Measurements from ENCODE around the gene DNAJC15. TPM values are rescaled to one million over a fixed set of nuclear protein-coding genes. Genes with fewer than 3 reads are reported as not detected.

Gene DNAJC15
- total RNA-seq, 2 experiments from 2014 or later: 2.2 TPM; not detected in 1

DNA sequence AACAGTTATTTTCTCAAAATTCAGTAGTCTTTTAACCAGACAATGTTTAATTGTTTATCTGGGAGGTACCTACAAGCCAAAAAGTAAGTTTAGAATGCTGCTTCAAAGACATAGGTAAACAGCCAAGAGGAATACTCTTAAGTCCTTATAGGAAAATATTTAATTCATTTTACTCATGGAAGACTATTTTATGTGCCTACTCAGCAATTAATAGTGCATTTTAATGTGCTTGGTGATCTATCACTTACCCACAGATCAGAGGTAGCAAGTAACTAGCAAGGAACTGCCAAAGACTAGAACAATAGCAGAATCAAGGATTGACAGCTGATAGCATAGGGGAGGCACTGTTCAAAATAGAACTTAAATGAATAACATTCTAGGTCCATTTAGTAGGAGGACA is 60.4 kb downstream of the DNAJC15 start:
- H3K36me3 ChIP-seq (ENCODE audit: insufficient read depth, low read length): no peaks in the 10 kb centered on the region
- H3K9me3 ChIP-seq (ENCODE audit: low read length): no peaks in the 10 kb centered on the region
- H3K4me1 ChIP-seq (ENCODE audit: insufficient read depth, low read length, poor library complexity, severe bottlenecking): no peaks in the 10 kb centered on the region
- no peak overlapping the region for H3K4me3 ChIP-seq (ENCODE audit: low read depth, low read length, poor library complexity, severe bottlenecking)
- ChIA-PET CTCF (ENCODE audit: unreplicated experiment) (no interaction called here), POLR2A (interaction anchor here (0.6 kb wide), 1 partner anchor 695 kb away, joined by 3 read pairs; no protein-coding TSS in a partner anchor)
- TF ChIP-seq EZH2phosphoT487 (IDR thresholded peaks at IDR 0.05; ENCODE audit: borderline replicate concordance, low read depth, low read length): no peak
- TF ChIP-seq, protein P1, sequence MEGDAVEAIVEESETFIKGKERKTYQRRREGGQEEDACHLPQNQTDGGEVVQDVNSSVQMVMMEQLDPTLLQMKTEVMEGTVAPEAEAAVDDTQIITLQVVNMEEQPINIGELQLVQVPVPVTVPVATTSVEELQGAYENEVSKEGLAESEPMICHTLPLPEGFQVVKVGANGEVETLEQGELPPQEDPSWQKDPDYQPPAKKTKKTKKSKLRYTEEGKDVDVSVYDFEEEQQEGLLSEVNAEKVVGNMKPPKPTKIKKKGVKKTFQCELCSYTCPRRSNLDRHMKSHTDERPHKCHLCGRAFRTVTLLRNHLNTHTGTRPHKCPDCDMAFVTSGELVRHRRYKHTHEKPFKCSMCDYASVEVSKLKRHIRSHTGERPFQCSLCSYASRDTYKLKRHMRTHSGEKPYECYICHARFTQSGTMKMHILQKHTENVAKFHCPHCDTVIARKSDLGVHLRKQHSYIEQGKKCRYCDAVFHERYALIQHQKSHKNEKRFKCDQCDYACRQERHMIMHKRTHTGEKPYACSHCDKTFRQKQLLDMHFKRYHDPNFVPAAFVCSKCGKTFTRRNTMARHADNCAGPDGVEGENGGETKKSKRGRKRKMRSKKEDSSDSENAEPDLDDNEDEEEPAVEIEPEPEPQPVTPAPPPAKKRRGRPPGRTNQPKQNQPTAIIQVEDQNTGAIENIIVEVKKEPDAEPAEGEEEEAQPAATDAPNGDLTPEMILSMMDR (conservative IDR thresholded peaks at IDR 0.05; ENCODE audit: low read length): no peak
- no TSS peak for BruUV-seq (replicated peaks)
- no peak overlapping the region for H3K4me2 ChIP-seq (ENCODE audit: low read length)
- no peaks in the 10 kb centered on the region for H4K20me1 ChIP-seq (ENCODE audit: insufficient read depth, low read length)
- no peaks in the 10 kb centered on the region for H3K79me2 ChIP-seq (ENCODE audit: insufficient read depth, low read depth, low read length)
- intact Hi-C loops (cut with micrococcal nuclease; ENCODE audit: unreplicated experiment): loop anchor here (2.0 to 10.0 kb wide), 2 partner anchors 151 to 721 kb away; no protein-coding TSS in a partner anchor
- no peak overlapping the region for H3K27ac ChIP-seq (ENCODE audit: low read depth, low read length, poor library complexity, severe bottlenecking)
- no peak overlapping the region for H2AFZ ChIP-seq (ENCODE audit: low read length)
- no peak for DNase-seq (ENCODE audit: low spot score)
- no peaks in the 10 kb centered on the region for H3K9me2 ChIP-seq (ENCODE audit: insufficient read depth, low read length)

DNA sequence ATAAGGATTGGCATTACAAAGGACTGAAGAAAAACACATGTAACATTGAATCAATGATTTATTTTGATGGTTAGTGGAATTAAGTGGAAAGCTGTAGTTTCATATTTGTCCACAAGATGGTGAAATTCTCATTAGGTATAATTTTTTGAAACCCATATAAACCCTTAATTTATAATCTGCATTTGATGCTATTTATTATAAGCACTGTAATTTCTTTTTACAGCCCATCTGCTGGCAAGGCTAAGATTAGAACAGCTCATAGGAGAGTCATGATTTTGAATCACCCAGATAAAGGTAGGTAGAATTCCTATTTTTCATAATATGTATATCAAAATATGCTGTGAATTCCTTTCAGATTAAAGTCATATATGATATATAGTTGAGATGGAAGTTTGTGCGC is 62.2 kb downstream of the DNAJC15 start:
- ChIA-PET POLR2A (interaction anchor here (0.7 to 1.0 kb wide), 2 partner anchors 13 to 1674 kb away, joined by 3 to 4 read pairs; no protein-coding TSS in a partner anchor), CTCF (ENCODE audit: unreplicated experiment) (no interaction called here)
- H3K9me2 ChIP-seq (ENCODE audit: insufficient read depth, low read length): no peaks in the 10 kb centered on the region
- no peak for TF ChIP-seq EZH2phosphoT487 (IDR thresholded peaks at IDR 0.05; ENCODE audit: borderline replicate concordance, low read depth, low read length)
- TF ChIP-seq, protein P1 (conservative IDR thresholded peaks at IDR 0.05; ENCODE audit: low read length): peak; percentile 84
- no peak overlapping the region for H2AFZ ChIP-seq (ENCODE audit: low read length)
- intact Hi-C loops (cut with micrococcal nuclease; ENCODE audit: unreplicated experiment): loop anchor here (2.0 to 10.0 kb wide), 3 partner anchors 149 to 782 kb away; no protein-coding TSS in a partner anchor
- H3K27ac ChIP-seq (ENCODE audit: low read depth, low read length, poor library complexity, severe bottlenecking): no peak overlapping the region
- peak; percentile 29 for DNase-seq (ENCODE audit: low spot score)
- no peaks in the 10 kb centered on the region for H3K4me1 ChIP-seq (ENCODE audit: insufficient read depth, low read length, poor library complexity, severe bottlenecking)
- H3K9me3 ChIP-seq (ENCODE audit: low read length): no peaks in the 10 kb centered on the region
- H3K4me3 ChIP-seq (ENCODE audit: low read depth, low read length, poor library complexity, severe bottlenecking): no peak overlapping the region
- H3K79me2 ChIP-seq (ENCODE audit: insufficient read depth, low read depth, low read length): no peaks in the 10 kb centered on the region
- H4K20me1 ChIP-seq (ENCODE audit: insufficient read depth, low read length): no peaks in the 10 kb centered on the region
- no peaks in the 10 kb centered on the region for H3K36me3 ChIP-seq (ENCODE audit: insufficient read depth, low read length)
- no peak overlapping the region for H3K4me2 ChIP-seq (ENCODE audit: low read length)
- BruUV-seq (replicated peaks): no TSS peak

DNA sequence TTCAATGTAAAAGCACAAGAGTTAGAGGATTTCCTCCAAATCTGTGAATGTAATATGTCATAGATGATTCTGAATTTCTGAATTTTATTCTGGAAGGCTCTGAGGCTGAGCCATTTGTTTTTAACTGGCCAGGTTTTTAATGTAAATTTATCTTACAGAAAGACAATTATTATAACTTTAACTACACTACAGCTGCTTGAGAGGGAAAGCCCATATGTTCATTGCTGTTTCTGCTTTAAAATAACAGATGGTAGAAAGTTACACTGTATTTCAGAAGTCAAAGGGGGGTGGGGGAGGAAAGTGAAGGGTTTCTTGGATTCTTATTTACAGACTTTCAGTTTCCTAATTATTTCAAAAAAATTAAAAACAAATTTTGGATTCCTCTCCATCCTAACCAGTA is 62.8 kb downstream of the DNAJC15 start:
- Histone ChIP-seq H3K36me3 (ENCODE audit: insufficient read depth, low read length) (no peaks in the 10 kb centered on the region), H3K79me2 (ENCODE audit: insufficient read depth, low read depth, low read length) (no peaks in the 10 kb centered on the region), H2AFZ (ENCODE audit: low read length) (no peak overlapping the region), H3K27ac (ENCODE audit: low read depth, low read length, poor library complexity, severe bottlenecking) (no peak overlapping the region), H3K9me3 (ENCODE audit: low read length) (no peaks in the 10 kb centered on the region), H3K4me3 (ENCODE audit: low read depth, low read length, poor library complexity, severe bottlenecking) (no peak overlapping the region), H3K4me2 (ENCODE audit: low read length) (no peak overlapping the region), H4K20me1 (ENCODE audit: insufficient read depth, low read length) (no peaks in the 10 kb centered on the region), H3K4me1 (ENCODE audit: insufficient read depth, low read length, poor library complexity, severe bottlenecking) (no peaks in the 10 kb centered on the region), H3K9me2 (ENCODE audit: insufficient read depth, low read length) (no peaks in the 10 kb centered on the region)
- BruUV-seq (replicated peaks): no TSS peak
- ChIA-PET POLR2A (no interaction called here), CTCF (ENCODE audit: unreplicated experiment) (no interaction called here)
- TF ChIP-seq EZH2phosphoT487 (IDR thresholded peaks at IDR 0.05; ENCODE audit: borderline replicate concordance, low read depth, low read length): no peak
- TF ChIP-seq, protein P1 (conservative IDR thresholded peaks at IDR 0.05; ENCODE audit: low read length): no peak
- intact Hi-C loops (cut with micrococcal nuclease; ENCODE audit: unreplicated experiment): loop anchor here (5.0 to 10.0 kb wide), 2 partner anchors 149 to 781 kb away; no protein-coding TSS in a partner anchor
- no peak for DNase-seq (ENCODE audit: low spot score)
